Dendritic cell treated with granulocyte-macrophage colony-stimulating factor and Interleukin-4, amounts not matched to agents 40 ng/mL and 50 ng/mL, for 4 days (primary cell): ENCODE results near the gene KIRREL3.

Experiments used
- H3K27ac Mint-ChIP-seq: one replicate; pipeline ENCODE4 v1.8.0; 2022; ENCODE audit warnings: mild to moderate bottlenecking, mixed read lengths
- H3K27me3 Mint-ChIP-seq: one replicate; pipeline ENCODE4 v1.8.0; 2022; ENCODE audit warnings: mild to moderate bottlenecking, mixed read lengths
- H3K36me3 Mint-ChIP-seq: one replicate; pipeline ENCODE4 v1.8.0; 2022; ENCODE audit warnings: low read depth, mixed read lengths
- H3K4me1 Mint-ChIP-seq: one replicate; pipeline ENCODE4 v1.8.0; 2022; ENCODE audit warnings: low read depth, mixed read lengths
- H3K4me3 Mint-ChIP-seq: one replicate; pipeline ENCODE4 v1.8.0; 2022; ENCODE audit warnings: mild to moderate bottlenecking, moderate library complexity, mixed read lengths
- H3K9me3 Mint-ChIP-seq: one replicate; pipeline ENCODE4 v1.8.0; 2022; ENCODE audit warnings: mixed read lengths
- intact Hi-C: fragments of 100-400 bp; cut with micrococcal nuclease; formaldehyde crosslinking; loops from one replicate; pipeline ENCODE4 v1.15.0; 2022

Gene KIRREL3

GRCh38 chr11:126990716-126991480 lies 9.7 kb downstream of the KIRREL3 start:
- Mint-ChIP-seq H3K9me3 (no peaks in the 10 kb centered on the region), H3K27me3 (peaks cover 32% of the 10 kb centered on the region), H3K4me1 (no peaks in the 10 kb centered on the region), H3K4me3 (no peak overlapping the region), H3K27ac (no peak overlapping the region), H3K36me3 (no peaks in the 10 kb centered on the region)
- intact Hi-C loops, result loop anchor here (2.0 to 5.0 kb wide), 2 partner anchors 274 to 680 kb away; no protein-coding TSS in a partner anchor

- Mint-ChIP-seq H3K4me1 (no peaks in the 10 kb centered on the region), H3K9me3 (no peaks in the 10 kb centered on the region), H3K27ac (no peak overlapping the region), H3K36me3 (no peaks in the 10 kb centered on the region), H3K27me3 (peaks cover 33% of the 10 kb centered on the region), H3K4me3 (no peak overlapping the region)
- intact Hi-C loops, result loop anchor here (2.0 to 5.0 kb wide), 2 partner anchors 273 to 679 kb away; no protein-coding TSS in a partner anchor
These were observed 10.4 kb downstream of the KIRREL3 start for GRCh38 chr11:126989942-126990715.

- H3K9me3 Mint-ChIP-seq, result no peaks in the 10 kb centered on the region
- H3K4me3 Mint-ChIP-seq, result no peak overlapping the region
- intact Hi-C loops, result no loop called here
- H3K27me3 Mint-ChIP-seq, result peaks cover 33% of the 10 kb centered on the region
- H3K36me3 Mint-ChIP-seq, result no peaks in the 10 kb centered on the region
- no peak overlapping the region for H3K27ac Mint-ChIP-seq
- no peaks in the 10 kb centered on the region for H3K4me1 Mint-ChIP-seq
These were observed 11.9 kb downstream of the KIRREL3 start for GRCh38 chr11:126988655-126989054.

GRCh38 chr11:126981635-126982034 lies 18.9 kb downstream of the KIRREL3 start:
- H3K36me3 Mint-ChIP-seq, result no peaks in the 10 kb centered on the region
- no peak overlapping the region for H3K4me3 Mint-ChIP-seq
- H3K27ac Mint-ChIP-seq, result no peak overlapping the region
- intact Hi-C loops, result no loop called here
- no peaks in the 10 kb centered on the region for H3K9me3 Mint-ChIP-seq
- H3K4me1 Mint-ChIP-seq, result no peaks in the 10 kb centered on the region
- H3K27me3 Mint-ChIP-seq, result peaks cover 9% of the 10 kb centered on the region

- Mint-ChIP-seq H3K9me3 (no peaks in the 10 kb centered on the region), H3K36me3 (no peaks in the 10 kb centered on the region), H3K4me1 (no peaks in the 10 kb centered on the region), H3K27me3 (peaks cover 7% of the 10 kb centered on the region), H3K27ac (no peak overlapping the region), H3K4me3 (no peak overlapping the region)
- intact Hi-C loops, result no loop called here
These were observed 21.7 kb downstream of the KIRREL3 start for GRCh38 chr11:126978911-126979310.

GRCh38 chr11:126978165-126978564 lies 22.4 kb downstream of the KIRREL3 start:
- no peaks in the 10 kb centered on the region for H3K36me3 Mint-ChIP-seq
- H3K4me3 Mint-ChIP-seq, result no peak overlapping the region
- intact Hi-C loops, result no loop called here
- H3K4me1 Mint-ChIP-seq, result no peaks in the 10 kb centered on the region
- H3K9me3 Mint-ChIP-seq, result no peaks in the 10 kb centered on the region
- H3K27ac Mint-ChIP-seq, result no peak overlapping the region
- peaks cover 7% of the 10 kb centered on the region for H3K27me3 Mint-ChIP-seq

GRCh38 chr11:126973051-126973450 lies 27.5 kb downstream of the KIRREL3 start:
- intact Hi-C loops, result no loop called here
- no peaks in the 10 kb centered on the region for H3K36me3 Mint-ChIP-seq
- H3K4me1 Mint-ChIP-seq, result no peaks in the 10 kb centered on the region
- no peak overlapping the region for H3K4me3 Mint-ChIP-seq
- H3K9me3 Mint-ChIP-seq, result no peaks in the 10 kb centered on the region
- H3K27ac Mint-ChIP-seq, result no peak overlapping the region
- H3K27me3 Mint-ChIP-seq, result peaks cover 20% of the 10 kb centered on the region

GRCh38 chr11:126971305-126971704 lies 29.3 kb downstream of the KIRREL3 start:
- no peaks in the 10 kb centered on the region for H3K9me3 Mint-ChIP-seq
- no peak overlapping the region for H3K27ac Mint-ChIP-seq
- intact Hi-C loops, result no loop called here
- peaks cover 19% of the 10 kb centered on the region for H3K27me3 Mint-ChIP-seq
- H3K4me3 Mint-ChIP-seq, result no peak overlapping the region
- H3K4me1 Mint-ChIP-seq, result no peaks in the 10 kb centered on the region
- H3K36me3 Mint-ChIP-seq, result no peaks in the 10 kb centered on the region

- H3K9me3 Mint-ChIP-seq, result no peaks in the 10 kb centered on the region
- H3K4me3 Mint-ChIP-seq, result no peak overlapping the region
- intact Hi-C loops, result no loop called here
- H3K36me3 Mint-ChIP-seq, result no peaks in the 10 kb centered on the region
- no peaks in the 10 kb centered on the region for H3K4me1 Mint-ChIP-seq
- peaks cover 19% of the 10 kb centered on the region for H3K27me3 Mint-ChIP-seq
- H3K27ac Mint-ChIP-seq, result no peak overlapping the region
These were observed 30.6 kb downstream of the KIRREL3 start for GRCh38 chr11:126969865-126970479.

- Mint-ChIP-seq H3K9me3 (no peaks in the 10 kb centered on the region), H3K27ac (no peak overlapping the region), H3K4me1 (no peaks in the 10 kb centered on the region), H3K27me3 (peaks cover 19% of the 10 kb centered on the region), H3K36me3 (no peaks in the 10 kb centered on the region), H3K4me3 (no peak overlapping the region)
- intact Hi-C loops, result no loop called here
These were observed 31.7 kb downstream of the KIRREL3 start for GRCh38 chr11:126968915-126969314.

GRCh38 chr11:126965331-126965730 lies 35.2 kb downstream of the KIRREL3 start:
- H3K9me3 Mint-ChIP-seq, result no peaks in the 10 kb centered on the region
- peaks cover 19% of the 10 kb centered on the region for H3K27me3 Mint-ChIP-seq
- H3K27ac Mint-ChIP-seq, result no peak overlapping the region
- intact Hi-C loops, result no loop called here
- H3K36me3 Mint-ChIP-seq, result no peaks in the 10 kb centered on the region
- H3K4me3 Mint-ChIP-seq, result no peak overlapping the region
- no peaks in the 10 kb centered on the region for H3K4me1 Mint-ChIP-seq

GRCh38 chr11:126963603-126964363 lies 36.8 kb downstream of the KIRREL3 start:
- Mint-ChIP-seq H3K27me3 (peaks cover 10% of the 10 kb centered on the region), H3K9me3 (no peaks in the 10 kb centered on the region)
- intact Hi-C loops, result no loop called here

GRCh38 chr11:126963115-126963514 lies 37.5 kb downstream of the KIRREL3 start:
- H3K4me3 Mint-ChIP-seq, result no peak overlapping the region
- peaks cover 7% of the 10 kb centered on the region for H3K27me3 Mint-ChIP-seq
- no peak overlapping the region for H3K27ac Mint-ChIP-seq
- no peaks in the 10 kb centered on the region for H3K36me3 Mint-ChIP-seq
- H3K9me3 Mint-ChIP-seq, result no peaks in the 10 kb centered on the region
- intact Hi-C loops, result no loop called here
- no peaks in the 10 kb centered on the region for H3K4me1 Mint-ChIP-seq

More at GRCh38 chr11:126963603-126964363, 36.8 kb downstream of the KIRREL3 start:
- Mint-ChIP-seq H3K36me3 (no peaks in the 10 kb centered on the region), H3K27ac (no peak overlapping the region), H3K4me3 (no peak overlapping the region), H3K4me1 (no peaks in the 10 kb centered on the region)
